GM19035 (cell line): ENCODE data around the gene TUBB4B.

Experiments
- ATAC-seq: cut with Tn5 transposase; IDR thresholded peaks from one replicate; pipeline ENCODE4 v1.9.1; 2021; ENCODE audit not compliant: unreplicated experiment

Gene TUBB4B

GRCh38 chr9:137267933-137268355 is 26.9 kb downstream of the TUBB4B start:
- ATAC-seq = no peak

- ATAC-seq = no peak
Measured at GRCh38 chr9:137268538-137269201, 27.6 kb downstream of the TUBB4B start.

GRCh38 chr9:137269231-137269772 is 28.2 kb downstream of the TUBB4B start:
- ATAC-seq = no peak

GRCh38 chr9:137270929-137271695 is 30.0 kb downstream of the TUBB4B start:
- no peak for ATAC-seq

GRCh38 chr9:137271696-137272076 is 30.6 kb downstream of the TUBB4B start:
- no peak for ATAC-seq

DNA sequence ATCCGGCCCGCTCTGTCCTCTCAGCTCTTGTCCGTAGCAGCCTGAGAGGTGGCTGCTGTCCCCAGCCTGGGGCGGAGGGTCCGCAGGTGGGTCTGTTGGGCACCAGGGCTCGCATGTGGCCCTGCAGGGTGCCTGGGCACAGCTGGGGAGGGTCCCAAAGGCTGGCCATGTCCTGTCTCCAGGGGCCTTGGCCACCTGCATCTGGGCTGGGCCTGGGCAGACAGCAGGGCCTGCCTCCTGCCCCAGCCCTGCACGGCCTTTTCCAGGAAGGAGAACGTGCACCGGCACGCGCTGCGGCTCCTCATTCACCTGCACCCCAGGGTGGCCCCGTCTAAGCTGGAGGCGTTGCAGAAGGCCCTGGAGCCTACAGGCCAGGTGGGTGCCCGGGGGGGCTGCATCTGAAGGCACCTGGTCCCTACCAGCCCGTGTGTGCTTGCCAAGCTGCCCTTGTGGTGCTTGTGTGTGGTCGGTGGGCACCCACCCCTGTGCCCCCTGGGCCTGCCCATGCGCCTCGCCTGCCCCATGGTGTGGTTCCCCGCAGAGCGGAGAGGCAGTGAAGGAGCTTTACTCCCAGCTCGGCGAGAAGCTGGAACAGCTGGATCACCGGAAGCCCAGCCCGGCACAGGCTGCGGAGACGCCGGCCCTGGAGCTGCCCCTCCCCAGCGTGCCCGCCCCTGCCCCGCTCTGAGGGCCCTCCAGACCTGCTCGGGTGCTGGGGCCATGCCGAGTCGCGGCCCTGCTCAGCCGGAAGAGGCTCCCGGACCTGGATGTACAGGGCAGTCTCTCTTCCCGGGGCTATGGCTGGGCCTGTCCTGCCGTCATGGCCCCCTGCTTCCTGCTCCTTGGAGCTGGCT is 31.4 kb downstream of the TUBB4B start:
- no peak for ATAC-seq

DNA sequence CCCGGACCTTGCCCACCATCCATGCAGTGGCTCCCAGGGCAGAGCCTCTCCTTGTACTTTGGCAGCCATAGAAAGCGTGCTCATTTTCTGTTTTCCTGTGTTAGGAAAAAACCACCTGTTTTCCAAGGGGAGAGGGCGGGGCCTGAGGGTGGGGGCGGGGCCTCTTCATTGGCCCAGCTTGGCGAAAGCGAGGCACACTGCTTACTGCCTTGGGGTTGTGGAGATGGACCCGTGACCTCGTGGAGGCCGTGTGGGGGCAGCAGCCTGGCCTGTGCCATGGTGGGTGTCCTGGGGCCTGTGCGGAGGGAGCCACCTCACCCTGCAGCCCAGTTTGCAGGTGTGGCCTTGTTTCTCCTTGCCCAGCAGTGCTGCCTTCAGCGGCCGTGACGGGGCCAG is 32.0 kb downstream of the TUBB4B start:
- no peak for ATAC-seq

DNA sequence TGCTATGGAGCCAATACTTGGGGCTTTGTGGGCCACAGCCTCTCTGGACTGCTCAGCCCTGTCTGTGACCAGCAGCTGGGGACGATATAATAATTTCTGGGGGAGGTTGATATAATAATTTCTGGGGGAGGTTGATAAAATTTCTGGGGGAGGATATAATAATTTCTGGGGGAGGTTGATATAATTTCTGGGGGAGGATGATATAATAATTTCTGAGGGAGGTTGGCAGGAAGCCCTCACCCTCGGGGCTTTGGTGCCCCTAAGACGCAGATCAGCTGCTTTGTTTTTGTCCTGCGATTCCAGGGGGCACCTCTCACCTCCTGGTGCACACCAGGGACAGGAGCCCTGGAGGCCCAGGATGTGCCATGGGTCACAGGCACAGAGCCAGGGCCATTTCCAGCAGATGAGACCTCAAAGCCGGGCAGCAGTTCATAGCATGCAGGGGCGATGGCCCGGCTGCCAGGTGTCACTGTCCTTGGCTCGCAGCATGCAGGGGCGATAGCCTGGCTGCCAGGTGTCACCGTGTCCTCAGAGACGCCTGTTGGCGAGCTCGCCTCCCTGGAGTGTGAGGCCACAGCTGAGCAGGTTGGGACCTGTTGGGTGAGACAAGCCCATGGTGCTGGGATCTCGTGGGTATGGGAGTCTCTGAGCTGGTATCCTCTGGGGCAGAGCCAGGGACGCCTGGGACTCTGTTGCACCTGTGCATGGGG is 32.7 kb downstream of the TUBB4B start:
- no peak for ATAC-seq

DNA sequence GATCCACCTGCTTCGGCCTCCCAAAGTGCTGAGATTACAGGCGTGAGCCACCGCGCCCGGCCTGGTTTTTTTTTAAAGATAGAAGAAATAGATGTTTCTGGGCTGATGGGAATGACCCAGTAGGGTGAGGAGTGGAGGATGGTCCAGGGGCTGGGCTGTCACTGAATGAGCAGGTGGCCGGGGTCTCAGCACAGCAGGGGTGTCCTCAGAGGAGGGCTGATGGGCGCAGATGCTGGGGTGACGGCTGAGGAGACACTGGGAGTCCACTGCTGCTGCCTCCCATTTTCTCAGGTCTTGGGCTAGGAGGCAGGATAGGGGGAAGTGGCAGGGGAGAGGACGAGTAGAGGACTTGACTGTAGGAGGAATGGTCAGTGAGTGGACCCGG is 34.1 kb downstream of the TUBB4B start:
- no peak for ATAC-seq

DNA sequence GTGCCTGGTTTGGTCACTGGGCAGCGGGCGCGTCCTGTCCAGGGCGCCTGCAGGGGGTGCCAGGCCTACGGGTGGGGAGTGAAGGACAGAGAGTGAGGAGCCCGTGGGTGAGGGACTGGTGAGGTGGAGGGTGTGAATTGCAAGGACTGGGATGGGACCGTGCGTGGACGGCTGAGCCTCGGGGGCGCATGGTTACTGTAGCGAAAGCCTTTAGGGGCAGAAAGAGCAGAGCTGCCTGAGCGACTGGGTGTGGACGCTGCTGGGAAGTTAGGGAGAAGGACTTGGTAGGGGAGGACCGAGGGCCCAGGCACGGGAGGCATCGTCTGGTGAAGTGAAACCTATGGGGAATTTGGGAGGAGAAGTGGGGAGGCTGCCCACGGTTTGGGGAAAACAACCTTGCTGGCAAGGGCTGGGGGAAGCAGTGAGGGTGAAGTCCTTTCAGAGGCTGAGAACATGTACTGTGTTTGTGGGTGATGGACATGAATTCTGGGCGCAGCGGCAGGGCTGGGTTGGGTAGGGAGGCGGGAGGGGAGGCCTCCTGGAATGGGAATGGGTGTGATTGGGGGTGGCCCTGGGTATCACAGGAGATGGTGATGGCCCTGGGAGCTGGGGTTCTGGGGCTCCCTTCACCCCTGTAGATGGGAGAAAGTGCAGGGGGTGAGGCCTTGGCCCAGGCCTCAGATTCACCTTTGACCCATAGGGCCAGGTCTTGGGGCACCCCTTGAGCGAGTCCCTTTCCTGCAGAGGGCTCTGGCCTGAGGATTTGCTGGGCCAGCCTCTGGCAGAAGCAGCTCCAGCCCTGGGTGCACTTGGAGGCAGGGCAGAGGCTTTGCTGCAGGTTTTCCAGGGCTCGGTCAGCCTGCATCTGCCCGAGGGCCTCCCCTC is 34.7 kb downstream of the TUBB4B start:
- no peak for ATAC-seq

- ATAC-seq = no peak
Measured at GRCh38 chr9:137276473-137277328, 35.6 kb downstream of the TUBB4B start.

DNA sequence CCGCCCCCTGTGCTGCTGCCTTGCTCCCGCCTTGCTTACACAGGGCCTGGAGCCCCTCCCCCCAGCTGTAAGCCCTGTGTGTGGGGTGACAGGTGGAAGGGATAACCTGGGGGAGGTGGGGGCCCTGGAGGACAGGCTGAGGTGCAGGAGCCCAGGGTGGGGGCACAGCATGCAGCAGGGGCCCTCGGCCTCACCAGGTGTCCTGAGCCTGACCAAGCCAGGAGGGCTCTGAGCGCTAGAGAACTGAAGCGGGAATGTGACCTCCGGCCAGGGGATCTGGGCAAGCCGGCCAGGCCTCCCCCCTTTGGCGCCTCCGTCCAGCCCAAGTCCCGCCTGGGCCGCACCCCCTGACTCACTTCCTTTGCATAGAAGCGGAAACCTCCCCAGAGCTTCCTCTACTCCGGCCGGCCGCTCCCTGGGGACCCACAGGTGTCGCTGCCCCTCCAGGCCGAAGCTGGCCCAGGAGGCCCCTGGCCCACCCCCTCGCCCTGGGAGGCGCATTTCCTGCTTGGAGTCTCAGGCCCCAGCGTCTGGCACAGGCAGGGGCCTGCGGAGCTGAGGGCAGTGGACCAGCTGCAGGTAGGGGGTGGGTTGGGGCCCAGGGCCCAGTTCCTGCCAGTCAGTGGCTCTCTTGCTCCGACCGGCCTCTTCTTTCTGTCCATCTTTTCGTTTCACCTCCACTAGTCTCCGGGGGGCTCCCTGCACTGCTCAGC is 36.4 kb downstream of the TUBB4B start, which contains the start of gene TOR4A:
TOR4A (plus strand) TSS at position 398 of the 713 bp plus-strand sequence. CDS start 964 bp downstream, outside the sequence.
- peak; percentile 69 for ATAC-seq

DNA sequence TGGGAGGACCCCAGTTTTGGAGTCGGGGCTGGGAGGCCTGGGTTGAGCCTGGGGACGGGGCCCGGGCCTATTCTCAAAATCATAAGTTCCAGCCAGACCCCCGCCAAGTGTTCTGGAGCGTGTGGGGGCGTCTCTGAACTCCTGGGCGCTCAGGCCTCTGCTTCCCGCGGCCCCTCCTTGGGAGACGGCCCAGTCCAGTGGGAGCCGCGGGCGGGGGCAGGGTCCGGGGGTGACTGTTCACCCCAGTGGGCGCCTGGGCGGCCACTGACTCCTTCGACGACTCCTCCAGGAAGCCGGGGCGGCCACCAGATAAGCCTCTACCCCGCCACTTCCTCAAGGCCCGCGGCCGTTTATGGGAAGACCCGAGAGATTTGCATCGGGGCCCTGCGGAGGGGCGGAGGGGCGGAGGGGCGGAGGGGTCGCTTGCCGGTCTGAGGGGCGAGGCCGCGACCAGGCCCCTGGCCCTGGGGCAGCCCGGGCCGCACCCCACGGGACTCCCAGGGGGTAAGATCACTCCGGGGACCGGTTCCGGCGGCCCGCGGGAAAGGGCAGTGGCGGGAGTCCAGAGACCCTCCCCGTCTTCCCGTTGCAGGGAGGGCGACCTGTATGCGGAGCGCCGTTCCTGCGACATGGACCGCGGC is 37.1 kb downstream of the TUBB4B start:
- peak; percentile 5 for ATAC-seq

DNA sequence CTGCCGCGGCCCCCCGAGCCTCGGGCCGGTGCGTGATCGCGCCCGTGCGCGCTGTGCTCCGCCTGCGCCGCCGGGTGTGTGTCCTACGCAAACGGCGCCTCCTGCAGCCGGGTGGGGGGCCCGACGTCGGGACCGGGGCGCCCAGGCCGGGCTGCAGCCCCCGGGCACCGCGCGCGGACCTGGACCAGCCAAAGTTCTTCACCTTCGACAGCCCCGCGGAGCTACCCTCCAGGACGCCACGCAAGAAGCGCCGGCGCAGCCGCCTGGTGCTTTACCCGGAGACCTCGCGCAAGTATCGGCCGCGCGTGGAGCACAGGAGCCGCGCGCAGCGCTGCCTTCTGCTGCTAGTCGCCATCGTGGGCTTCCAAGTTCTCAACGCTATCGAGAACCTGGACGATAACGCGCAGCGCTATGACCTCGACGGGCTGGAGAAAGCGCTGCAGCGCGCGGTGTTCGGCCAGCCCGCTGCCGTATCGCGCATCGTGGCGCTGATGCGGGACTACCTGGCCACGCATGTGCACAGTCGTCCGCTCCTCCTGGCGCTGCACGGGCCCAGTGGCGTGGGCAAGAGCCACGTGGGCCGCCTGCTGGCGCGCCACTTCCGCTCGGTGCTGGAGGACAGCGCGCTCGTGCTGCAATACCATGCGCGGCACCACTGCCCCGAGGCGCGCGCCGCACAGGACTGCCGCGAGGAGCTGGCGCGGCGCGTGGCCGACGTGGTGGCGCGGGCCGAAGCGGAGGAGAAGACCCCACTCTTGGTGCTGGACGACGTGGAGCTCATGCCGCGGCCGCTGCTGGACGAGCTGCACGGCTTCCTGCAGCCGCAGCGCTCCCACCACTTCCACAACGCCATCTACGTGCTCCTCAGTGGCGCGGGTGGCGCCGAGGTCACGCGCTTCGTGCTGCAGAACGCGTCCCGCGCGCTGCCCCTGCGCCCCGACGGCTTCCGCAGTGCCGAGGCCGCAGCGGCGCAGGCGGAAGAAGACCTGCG is 37.9 kb downstream of the TUBB4B start:
- no peak for ATAC-seq

GRCh38 chr9:137279741-137280473 is 38.8 kb downstream of the TUBB4B start:
- ATAC-seq = no peak
